OCI-M1 (cell line): ENCODE measurements around the gene ANKRD16.
"Not testable (repeated sequence)": the region's sequence is repeated elsewhere in the genome, so short reads cannot be mapped to it uniquely, and the experiment has no call there.

ENCODE experiments used
- DNase-seq: peaks from one replicate; lab custom pipeline; 2025; lab: John Stamatoyannopoulos, UW

ANKRD16 gene

DNA sequence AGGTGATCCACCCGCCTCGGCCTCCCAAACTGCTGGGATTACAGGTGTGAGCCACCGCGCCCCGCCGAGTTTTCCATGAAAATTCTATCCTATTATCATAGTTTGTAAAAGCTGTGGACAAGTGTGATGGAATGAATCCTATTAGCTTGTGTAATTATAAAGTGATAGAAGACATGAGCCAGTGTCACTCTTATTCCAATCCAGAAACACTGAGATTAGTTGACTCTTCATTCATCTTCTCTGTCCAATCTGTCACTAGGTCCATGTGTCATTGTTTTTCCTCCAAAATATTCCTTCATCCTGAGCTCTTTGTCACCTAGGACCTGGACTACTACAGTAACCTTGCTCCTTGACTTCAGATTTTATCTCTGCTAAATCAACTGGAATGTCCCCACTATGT lies 13.9 kb upstream of the ANKRD16 start:
- no peak for DNase-seq

DNA sequence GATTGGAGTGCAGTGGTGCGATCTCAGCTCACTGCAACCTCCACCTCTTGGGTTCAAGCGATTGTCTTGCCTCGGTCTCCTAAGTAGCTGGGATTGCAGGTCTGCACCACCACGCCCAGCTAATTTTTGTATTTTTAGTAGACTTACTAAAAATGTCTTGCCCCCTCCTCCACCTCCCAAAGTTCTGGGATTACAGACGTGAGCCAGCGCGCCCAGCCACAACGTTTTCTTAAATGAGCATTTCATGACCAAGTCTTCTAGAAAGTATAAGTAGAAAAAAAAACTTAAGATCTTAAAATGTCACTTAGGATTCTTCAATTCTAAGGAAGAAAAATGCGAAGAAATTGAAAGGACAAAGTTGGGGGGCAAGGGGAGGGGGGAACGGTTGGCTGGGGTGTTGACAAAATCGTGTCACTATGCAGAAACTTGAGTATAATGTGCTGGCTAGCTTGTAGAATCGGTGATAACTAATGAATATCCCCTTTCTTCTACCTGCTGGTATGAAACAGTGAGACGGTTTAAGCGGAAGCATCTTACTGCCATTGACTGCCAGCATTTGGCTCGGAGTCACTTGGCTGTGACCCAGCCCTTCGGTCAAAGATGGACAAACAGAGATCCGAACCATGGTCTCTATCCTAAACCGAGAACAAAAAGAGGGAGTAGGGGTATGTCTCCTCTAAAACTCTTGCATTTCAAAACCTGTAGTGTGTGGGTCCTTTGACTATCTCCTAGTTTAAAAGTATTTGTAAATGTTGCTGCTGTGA lies 13.0 kb upstream of the ANKRD16 start:
- no peak for DNase-seq

GRCh38 chr10:5900247-5900646 lies 10.6 kb upstream of the ANKRD16 start:
- no peak for DNase-seq

DNA sequence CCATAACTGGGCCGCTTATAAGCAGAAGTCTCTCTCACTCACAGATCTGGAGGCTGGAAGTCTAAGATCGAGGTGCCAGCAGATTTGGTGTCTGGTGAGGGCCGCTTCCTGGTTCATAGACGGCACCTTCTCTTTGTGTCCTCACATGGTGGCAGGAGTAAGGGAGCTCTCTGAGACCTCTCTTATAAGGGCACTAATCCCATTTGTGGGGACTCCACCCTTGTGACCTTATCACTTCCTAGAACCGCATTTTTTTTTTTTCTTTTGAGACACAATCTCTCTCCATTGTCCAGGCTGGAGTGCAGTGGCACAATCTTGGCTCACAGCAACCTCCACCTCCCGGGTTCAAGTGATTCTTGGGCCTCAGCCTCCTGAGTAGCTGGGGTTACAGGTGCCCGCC lies 8.5 kb upstream of the ANKRD16 start:
- no peak for DNase-seq

- DNase-seq = peak; percentile 6
These were observed 7.8 kb upstream of the ANKRD16 start for GRCh38 chr10:5897504-5897903.

DNA sequence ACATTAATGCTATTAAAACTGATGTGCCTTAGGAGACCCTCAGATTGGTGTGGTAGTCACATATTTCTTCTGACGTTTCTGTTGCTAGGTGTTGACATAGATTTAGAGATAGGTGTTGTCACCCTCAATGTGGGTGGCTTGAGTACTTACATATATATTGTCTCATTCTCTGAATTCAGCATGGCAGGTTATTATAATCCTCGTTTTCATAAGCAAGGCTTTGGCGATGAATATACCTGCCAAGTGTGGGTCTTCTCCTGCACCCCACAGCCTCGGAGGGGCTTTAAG lies 7.3 kb upstream of the ANKRD16 start:
- DNase-seq = no peak

DNA sequence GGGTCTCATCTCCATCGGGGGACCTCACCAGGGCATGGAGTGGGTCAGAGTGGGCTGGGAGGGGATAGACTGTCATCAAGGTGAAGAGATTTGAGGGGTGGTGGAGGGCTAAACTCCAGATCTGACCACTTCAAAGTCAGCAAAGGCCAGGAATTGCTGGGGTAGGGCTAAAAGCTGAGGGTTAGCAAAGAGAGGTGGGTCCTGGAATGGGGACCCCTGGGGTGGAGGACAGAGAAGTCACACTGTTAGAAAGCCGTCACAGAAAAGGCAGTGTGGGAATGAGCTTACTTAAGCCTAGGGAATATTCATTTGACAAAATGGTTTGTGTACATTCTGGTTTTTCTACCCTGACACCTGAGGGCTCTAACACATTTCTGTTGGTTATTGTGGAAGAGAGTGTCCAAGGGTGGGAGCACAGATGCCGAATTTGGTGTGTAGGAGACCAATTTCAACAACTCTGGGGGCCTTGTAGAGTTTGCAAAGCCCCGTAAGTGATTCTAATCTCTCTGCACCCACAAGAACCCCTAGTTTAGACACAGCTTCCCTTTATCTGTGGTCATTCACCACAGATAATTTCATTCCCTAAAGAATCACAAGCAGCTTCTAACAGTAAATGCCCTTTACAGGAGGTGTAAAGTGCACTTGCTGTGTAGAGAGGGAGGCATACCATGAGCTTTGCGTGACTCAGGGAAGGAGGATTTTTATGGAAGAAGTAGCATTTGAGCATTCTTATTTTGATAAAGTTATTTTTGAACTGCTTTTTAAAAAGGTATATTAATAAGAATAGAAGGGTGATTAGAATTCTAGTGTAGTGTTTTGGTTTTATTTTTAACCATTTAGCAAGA lies 6.7 kb upstream of the ANKRD16 start:
- peak; percentile 34 for DNase-seq

DNA sequence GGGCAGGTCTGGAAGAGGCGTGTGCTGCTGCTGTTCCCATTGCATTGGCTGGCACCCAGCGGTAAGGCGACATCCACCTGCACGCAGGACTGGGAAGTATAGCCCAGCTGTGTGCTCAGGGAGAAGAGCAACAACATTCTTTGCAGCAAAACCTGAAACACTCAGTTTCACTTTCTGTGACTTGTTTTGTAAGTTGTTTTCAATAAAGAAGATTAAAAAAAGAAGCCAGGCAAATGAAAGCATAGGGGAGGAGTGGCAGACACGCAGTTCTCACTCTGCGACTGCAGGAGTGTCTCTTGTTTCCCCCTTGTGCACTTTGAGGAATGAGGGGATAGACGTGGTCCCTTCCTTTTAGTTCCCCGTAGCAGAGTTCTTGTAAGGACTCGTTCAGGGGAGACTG lies 6.1 kb upstream of the ANKRD16 start:
- DNase-seq = peak; percentile 35

DNA sequence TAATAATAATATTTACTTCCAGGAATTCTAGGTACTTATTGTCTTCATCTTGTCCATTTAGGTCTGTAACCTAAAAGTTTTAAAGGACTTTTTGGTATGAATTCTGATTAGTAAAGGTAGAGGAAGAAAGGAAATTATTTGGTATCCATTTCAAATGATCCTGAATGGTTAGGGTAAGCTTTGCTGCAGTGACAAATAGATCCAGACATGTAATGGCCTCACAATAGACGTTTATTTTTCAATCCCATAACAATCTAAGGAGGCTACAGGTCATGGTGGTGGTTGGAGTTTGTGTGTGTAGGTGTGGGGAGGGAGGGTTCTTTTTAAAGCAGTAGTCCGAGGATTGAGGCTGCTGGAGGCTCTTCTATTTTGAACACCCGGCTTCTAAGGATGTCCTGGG lies 5.7 kb upstream of the ANKRD16 start:
- DNase-seq = no peak

- peak; percentile 83 for DNase-seq
These were observed 5.2 kb upstream of the ANKRD16 start for GRCh38 chr10:5894873-5895272.

- peak; percentile 65 for DNase-seq
These were observed 4.7 kb upstream of the ANKRD16 start for GRCh38 chr10:5894403-5894802.

GRCh38 chr10:5893321-5893720 lies 3.6 kb upstream of the ANKRD16 start:
- DNase-seq = no peak

DNA sequence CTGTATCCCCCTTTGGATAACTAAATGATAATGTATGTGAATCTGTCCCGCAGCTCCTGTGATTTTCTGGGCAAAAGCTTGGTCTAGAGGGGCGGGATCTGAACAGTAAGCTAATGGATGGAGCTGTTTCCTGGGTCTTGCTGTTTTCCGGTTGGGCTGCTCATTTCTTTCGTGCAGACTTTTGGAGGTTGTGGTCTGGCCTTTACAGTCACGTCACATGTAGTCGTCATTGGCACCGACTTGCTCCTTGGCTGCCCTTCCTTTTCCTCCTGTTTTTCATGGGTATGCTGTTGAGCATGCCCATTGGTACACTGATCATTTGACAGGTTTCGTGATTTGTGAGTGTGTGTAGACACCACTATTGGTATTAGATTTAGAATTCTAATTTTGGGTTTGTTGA lies 2.3 kb upstream of the ANKRD16 start:
- DNase-seq = no peak

GRCh38 chr10:5891009-5891408 lies 1.3 kb upstream of the ANKRD16 start:
- DNase-seq = peak; percentile 61

DNA sequence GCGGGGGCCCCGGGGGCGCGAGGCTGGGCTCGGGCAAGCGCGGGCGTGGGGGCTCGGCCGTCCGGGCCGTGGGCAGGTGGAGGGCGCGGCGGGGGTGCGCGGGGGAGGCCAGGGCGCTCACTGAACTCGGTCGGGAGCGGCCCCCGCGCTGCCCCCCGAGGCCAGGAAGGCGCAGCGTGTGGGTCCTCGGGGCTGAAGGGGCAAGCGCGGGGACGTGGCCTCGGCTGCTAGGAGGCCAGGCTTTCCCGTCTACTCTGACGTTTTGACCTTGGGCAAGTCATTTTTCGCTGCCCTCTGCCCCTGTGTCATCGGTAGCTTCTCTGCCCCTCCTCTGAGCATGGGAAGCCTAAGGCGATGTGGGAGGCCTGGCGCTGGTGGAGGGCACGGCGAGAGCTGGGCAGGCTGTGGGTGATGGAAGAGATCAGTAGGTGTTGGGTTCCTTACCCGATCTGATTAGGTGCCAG lies 791 bp upstream of the ANKRD16 start:
- peak; percentile 61 for DNase-seq

GRCh38 chr10:5888843-5889623 lies 660 bp downstream of the ANKRD16 start:
- DNase-seq = peak; percentile 66

GRCh38 chr10:5888351-5888750 lies 1.3 kb downstream of the ANKRD16 start:
- DNase-seq = peak; percentile 66

DNA sequence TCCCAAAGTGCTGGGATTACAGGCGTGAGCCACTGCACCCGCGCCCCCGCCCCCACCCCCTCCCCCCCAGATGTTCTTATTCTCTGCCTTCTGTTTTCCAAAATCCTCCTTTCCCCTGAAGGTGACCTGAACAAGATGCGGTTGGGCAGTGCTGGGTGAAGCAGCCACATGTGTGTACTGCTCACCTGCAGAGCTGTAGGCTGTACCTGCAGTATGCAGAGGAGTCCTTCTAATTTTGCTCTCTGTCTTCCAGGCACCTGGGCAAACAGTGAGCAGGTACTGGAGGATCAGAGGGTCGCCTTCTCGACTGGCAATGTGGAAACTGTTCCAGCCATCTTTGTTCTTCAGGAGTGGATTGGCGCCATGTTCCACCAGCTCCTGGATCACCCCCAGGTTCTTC lies 2.1 kb downstream of the ANKRD16 start:
- DNase-seq = no peak

DNA sequence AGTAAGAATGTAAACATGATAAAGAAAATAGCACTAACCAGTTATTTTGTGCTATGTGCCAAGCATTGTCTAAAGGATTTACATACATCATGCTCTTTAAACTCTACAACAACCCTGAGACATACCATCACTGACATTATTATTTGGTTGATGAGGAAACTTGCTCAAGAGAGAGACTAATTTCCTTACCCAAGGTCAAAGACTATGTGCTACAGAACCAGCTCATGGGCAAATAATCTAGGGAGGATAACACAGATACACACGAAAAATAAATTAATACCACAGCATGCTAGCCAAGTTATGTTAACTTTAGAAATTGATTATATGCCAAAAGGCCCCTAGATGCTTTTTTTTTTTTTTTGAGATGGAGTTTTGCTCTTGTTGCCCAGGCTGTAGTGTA lies 2.7 kb downstream of the ANKRD16 start:
- DNase-seq = no peak

DNA sequence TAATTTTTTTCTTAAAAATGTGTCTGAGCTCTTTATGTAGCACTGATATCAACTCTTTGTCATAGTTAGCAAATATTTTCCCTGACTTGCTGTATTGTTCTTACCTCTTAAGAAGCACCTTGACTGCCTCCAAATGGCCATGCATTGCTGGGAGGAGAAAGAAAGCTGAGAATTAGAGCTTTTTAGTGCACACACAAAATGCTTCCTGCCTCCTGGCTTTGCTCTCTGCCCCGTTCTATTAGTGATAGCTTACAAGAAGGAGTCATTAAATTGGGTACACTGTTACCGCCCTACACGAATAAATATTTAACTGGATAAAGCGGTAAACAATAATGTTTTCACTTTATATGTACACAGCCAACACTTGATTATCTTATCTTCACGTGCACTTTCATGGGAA lies 4.1 kb downstream of the ANKRD16 start:
- no peak for DNase-seq

GRCh38 chr10:5882961-5883360 lies 6.7 kb downstream of the ANKRD16 start:
- DNase-seq = no peak

GRCh38 chr10:5877041-5877440 lies 12.7 kb downstream of the ANKRD16 start:
- not testable (repeated sequence) for DNase-seq
